Inflammatory macrophage (primary cell): ENCODE data around the gene POM121C.
A peak's percentile ranks its signal among the peaks of the same experiment; 100 is the strongest.
"Not testable (repeated sequence)": the region's sequence is repeated elsewhere in the genome, so short reads cannot be mapped to it uniquely, and the experiment has no call there.

ENCODE experiments used
- DNase-seq, 2 donors: peaks; one replicate each; pipeline ENCODE4 v3.0.0-alpha.2; 2020 to 2022

The POM121C gene

GRCh38 chr7:75423481-75423880, 62.6 kb downstream of the POM121C start:
- not testable (repeated sequence) for DNase-seq

GRCh38 chr7:75421798-75422710, 64.0 kb downstream of the POM121C start:
- not testable (repeated sequence) for DNase-seq

- DNase-seq = not testable (repeated sequence)
Observed at GRCh38 chr7:75420152-75420551, 65.9 kb downstream of the POM121C start.

- not testable (repeated sequence) for DNase-seq
Observed at GRCh38 chr7:75419693-75420092, 66.4 kb downstream of the POM121C start.

- not testable (repeated sequence) for DNase-seq
Observed at GRCh38 chr7:75419210-75419609, 66.9 kb downstream of the POM121C start.

- not testable (repeated sequence) for DNase-seq
Observed at GRCh38 chr7:75418292-75418858, 67.7 kb downstream of the POM121C start.

- DNase-seq = not testable (repeated sequence)
Observed at GRCh38 chr7:75416787-75417186, 69.3 kb downstream of the POM121C start.

- DNase-seq = not testable (repeated sequence)
Observed at GRCh38 chr7:75415829-75416373, 70.2 kb downstream of the POM121C start.

- not testable (repeated sequence) for DNase-seq
Observed at GRCh38 chr7:75415428-75415817, 70.7 kb downstream of the POM121C start.

- DNase-seq = peak in 1 of 2 donors; percentile 25
Observed at GRCh38 chr7:75414708-75415427, 71.2 kb downstream of the POM121C start.

- DNase-seq = not testable (repeated sequence)
Observed at GRCh38 chr7:75414204-75414603, 71.9 kb downstream of the POM121C start.

- DNase-seq = not testable (repeated sequence)
Observed at GRCh38 chr7:75410823-75411173, 75.3 kb downstream of the POM121C start.

- DNase-seq = not testable (repeated sequence)
Observed at GRCh38 chr7:75409880-75410822, 75.9 kb downstream of the POM121C start.

- DNase-seq = not testable (repeated sequence)
Observed at GRCh38 chr7:75404663-75405062, 81.4 kb downstream of the POM121C start.

- not testable (repeated sequence) for DNase-seq
Observed at GRCh38 chr7:75403455-75404443, 82.3 kb downstream of the POM121C start.

GRCh38 chr7:75400575-75400974, 85.5 kb downstream of the POM121C start:
- DNase-seq = not testable (repeated sequence)

GRCh38 chr7:75398771-75399700, 87.1 kb downstream of the POM121C start:
- not testable (repeated sequence) for DNase-seq

GRCh38 chr7:75397865-75398264, 88.2 kb downstream of the POM121C start:
- not testable (repeated sequence) for DNase-seq

GRCh38 chr7:75395329-75395728, 90.8 kb downstream of the POM121C start, which contains the start of gene TRIM73:
Gene TRIM73 (plus strand): TSS chr7:75395629. CDS start chr7:75398934, 3,305 bp downstream.
- not testable (repeated sequence) for DNase-seq
